SU-DHL-6 (cell line): ENCODE measurements around the gene AJUBA.

Source experiments
- CTCF ChIP-seq: fragments of 200-600 bp; sonication (generic); IDR thresholded peaks from one replicate; pipeline ENCODE4 v1.5.1; 2017; ENCODE audit warnings: antibody characterized with exemption, mild to moderate bottlenecking, low read length, moderate library complexity; ENCODE audit not compliant: insufficient read depth, poor library complexity, severe bottlenecking
- EZH2phosphoT487 ChIP-seq: fragments of 200-600 bp; sonication (generic), shearing (Covaris generic); conservative IDR thresholded peaks from 2 replicates; pipeline ENCODE4 v1.6.1; 2018; ENCODE audit warnings: mild to moderate bottlenecking, antibody characterized with exemption, low read length, moderate library complexity, mixed read lengths

GRCh38 chr14:22923746-22924145 is 58.6 kb downstream of the AJUBA start:
- TF ChIP-seq CTCF: no peak
- no peak for TF ChIP-seq EZH2phosphoT487
